ENCODE results near the gene CLK2.
"Not testable (repeated sequence)": the region's sequence is repeated elsewhere in the genome, so short reads cannot be mapped to it uniquely, and the experiment has no call there.

The CLK2 gene

DNA sequence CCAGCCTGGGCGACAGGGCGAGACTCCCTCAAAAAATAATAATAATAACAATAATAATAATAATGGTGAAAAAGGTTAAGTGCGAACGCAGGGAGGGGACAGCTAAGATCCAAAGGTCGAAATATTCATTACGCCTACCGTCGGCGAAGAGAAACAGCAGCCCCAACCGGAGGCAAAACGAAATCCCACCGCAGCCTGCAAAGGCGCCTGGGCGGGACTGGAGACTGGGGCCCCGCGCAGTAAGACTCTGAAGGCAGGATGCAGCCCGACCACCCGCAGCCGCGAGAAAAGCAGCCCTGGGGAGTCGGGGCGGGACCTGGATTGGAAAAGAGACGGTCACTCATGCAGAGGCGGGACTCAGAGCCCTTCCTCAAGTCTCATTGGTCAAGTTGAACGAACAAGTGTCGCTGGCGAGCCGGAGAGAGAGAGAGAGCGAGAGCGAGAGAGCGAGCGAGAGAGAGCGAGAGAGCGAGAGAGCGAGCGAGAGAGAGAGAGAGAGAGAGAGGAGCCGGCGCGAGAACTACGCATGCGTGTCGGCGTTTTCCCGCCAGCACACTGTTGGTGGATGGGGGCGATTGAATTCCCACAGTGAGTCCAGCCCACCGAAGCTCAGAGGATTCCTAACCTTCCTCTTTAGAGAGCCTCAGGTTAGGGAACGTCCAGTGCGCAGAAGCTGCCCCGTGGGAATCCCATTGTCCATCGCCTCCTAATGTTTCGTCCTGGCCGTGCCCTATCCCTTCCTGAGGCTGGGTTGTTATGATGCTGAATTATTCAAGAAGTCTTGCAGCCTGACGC is 28.7 kb downstream of the CLK2 start:
- peak; percentile 81 to 91 (median 89) for DNase-seq (ENCODE audit: low read depth in 2 of 3, low spot score in 2 of 3)

DNA sequence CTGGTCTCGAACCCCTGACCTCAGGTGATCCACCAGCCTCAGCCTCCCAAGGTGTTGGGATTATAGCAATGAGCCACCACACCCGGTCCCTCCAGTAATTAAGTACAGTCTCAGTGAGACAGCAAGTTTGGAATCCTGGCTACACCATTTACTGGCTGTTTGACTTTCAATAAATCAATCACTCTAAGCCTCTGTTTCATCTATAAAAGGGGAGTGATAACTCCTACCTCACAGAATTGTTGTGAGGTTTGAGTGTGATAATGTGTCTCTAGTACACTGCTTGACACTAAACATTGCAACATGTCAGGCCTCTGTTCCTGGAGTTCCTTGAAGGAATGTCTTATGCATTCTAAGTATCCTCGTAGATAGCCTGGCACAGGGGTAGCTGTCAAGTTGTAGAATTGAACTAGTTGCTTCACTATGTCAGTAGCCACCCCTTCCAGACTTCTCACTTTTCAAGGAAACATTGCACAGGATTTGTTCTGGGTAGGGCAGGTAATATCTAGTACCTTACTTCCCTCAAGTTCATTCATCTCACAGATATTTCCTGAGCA is 30.4 kb downstream of the CLK2 start:
- DNase-seq (ENCODE audit: low read depth in 2 of 3, low spot score in 2 of 3), result no peak

DNA sequence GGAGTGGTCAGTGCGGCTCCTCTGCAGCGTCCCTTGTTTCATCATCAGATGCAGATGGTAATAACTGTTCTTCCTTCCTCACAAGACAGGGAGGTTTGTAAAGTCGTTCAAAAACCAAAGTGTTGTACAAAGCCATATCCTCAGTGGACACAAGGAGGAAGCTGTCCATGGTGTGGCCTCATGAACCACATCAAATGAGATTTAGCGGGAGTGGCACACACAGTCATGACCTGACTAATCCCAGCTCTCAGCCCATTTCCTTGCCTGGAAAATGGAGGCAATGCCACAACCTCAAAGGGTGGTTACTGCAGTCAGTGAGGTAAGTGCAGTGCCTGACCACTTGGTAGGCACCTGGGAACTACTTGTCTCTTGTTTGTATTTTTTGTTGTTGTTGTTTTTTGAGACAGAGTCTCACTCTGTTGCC is 31.5 kb downstream of the CLK2 start:
- DNase-seq (ENCODE audit: low read depth in 2 of 3, low spot score in 2 of 3), result no peak

DNA sequence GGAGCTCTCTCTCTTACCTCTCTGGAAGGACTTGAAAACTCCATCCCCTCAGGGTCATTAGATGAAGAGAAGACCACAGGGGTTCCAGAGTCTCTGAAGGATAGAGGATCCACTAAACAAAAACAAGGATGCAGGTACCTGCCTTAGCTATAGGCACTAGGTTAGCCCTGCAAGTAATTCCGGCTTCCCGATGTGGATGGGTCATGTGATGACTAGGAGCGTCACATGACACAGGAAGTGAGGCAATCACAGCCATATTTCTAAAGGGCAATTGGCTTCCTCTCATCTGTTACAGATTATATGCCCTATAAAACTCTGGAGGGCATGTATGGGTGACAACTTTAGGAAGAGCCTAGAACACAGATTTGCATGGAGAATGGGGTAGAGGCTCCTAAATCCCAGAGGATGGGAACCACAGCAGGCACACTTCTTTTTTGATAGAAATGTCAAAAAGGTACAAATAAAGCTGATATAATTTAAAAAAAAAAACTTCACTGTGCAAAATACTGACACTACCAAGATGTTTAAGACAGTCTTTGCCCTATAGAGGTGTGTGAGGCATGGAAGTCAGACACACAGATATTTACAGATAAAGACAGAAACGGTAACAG is 32.1 kb downstream of the CLK2 start:
- no peak for DNase-seq (ENCODE audit: low read depth in 2 of 3, low spot score in 2 of 3)

DNA sequence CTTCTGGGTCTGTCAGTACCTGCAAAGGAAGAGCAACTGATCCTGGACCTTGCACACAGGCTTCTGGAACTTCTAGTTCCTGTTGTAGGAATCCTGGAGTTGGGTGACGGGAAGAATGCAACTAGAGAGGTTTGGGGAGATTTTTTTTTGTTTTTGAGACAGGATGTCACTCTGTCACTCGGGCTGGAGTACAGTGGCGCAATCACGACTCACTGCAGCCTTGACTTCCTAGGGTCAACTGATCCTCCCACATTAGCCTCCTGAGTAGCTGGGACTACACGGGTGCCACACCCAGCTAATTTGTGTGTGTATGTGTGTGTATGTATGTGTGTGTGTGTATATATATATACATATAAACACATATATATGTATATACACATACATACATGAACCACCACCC is 36.9 kb downstream of the CLK2 start:
- DNase-seq (ENCODE audit: low read depth in 2 of 3, low spot score in 2 of 3), result no peak

DNA sequence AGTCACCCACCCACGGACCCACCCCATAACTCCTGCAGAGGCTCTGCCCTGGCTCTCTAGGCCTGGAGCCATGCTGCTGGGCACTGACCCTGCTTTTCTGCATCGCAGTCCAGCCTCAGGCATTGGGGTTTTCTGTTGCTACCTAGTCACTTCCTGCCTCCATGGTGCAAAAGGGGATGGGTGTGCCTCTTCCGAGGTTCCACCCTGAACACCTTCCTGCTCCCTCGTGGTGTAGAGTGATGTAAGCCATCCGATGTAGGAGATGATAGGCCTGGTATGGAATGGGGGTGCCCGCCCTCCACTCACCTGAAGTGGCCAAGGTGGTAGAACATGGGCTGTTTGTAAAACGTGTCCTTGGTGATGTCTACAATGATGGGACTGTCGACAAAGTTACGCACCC is 37.9 kb downstream of the CLK2 start:
- DNase-seq (ENCODE audit: low read depth in 2 of 3, low spot score in 2 of 3), result not testable (repeated sequence)

DNA sequence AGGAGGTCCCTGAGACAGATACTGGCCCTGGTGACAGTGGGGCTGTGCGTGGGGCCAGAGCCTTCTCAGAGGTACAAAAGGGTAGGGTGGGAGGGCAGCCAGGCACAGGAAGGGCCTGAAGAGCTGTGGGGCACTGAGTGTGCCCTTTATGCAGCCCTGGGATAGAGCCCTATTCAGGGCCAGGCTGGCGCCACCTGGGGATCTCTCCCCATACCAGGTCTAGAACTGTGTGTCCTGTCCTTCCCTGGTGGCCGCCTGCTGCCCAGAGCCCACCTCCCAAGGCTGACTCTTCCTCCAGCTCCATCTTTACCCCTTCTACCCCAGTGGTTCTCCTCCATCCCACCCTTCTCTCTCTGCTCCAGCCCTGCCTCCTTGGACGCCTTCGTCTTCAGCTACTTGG is 39.8 kb downstream of the CLK2 start:
- not testable (repeated sequence) for DNase-seq (ENCODE audit: low read depth in 2 of 3, low spot score in 2 of 3)

DNA sequence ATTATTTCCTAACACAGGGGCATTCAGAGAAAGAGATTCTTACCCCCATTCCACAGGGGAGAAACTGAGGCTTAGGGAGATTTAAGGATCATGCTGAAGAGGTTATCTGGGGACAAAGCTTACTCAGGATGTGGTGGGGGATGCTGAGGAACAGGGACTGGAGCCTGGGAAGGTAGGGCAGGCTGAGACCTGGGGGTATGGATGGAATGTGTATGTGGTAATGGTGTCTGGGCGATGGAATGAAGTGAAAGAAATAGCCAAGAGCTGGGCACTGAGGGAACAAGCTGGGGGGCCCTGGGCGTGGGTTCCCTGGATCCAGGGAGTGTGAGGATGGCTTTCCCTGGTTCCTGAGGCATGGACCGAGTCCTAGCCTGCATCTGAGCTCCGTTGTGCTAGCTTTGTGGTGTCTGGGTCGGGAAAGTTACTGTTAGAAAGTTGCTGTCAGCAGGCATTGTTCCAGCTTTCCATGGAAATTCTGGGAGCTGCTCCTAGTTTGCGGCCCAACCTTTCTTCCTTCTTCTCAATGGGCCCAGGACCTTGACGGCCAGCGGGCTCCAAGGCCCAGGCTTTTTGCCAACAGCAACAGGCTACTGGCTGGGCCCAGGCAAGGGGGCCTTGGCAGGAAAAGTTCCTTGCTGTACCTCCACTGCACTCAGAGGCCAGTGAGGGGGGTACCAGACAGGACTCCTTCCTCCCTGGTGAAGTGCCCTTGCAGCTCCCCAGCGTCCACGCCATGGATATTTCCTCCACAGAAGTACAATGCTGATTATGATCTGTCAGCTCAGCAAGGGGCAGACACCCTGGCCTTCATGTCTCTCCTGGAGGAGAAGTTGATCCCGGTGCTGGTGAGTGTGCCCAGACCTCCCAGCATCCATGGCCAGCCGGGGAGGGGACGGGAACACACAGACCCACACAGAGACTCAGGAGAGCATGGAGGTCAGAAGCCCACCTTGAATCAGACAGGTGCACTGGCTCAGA is 41.0 kb downstream of the CLK2 start:
- not testable (repeated sequence) for DNase-seq (ENCODE audit: low read depth in 2 of 3, low spot score in 2 of 3)

DNA sequence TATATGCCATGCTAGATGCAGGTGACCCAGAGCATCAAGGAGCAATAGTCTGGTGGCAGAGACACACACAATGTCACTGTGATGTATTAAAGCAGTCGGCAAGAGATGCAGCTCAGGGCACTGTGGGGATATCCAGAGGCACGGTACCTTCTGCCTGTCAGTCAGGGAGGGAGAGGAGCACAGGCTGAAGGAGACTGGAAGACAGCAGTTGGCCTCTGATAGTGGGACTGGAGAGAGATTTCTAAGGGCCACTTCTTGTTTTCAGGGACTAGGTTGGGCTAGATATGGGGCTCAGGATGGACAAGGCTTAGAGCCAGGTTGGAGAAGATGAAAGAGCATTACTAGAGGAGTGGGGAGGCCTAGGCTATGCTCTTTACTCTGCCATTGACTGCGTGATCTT is 42.0 kb downstream of the CLK2 start:
- not testable (repeated sequence) for DNase-seq (ENCODE audit: low read depth in 2 of 3, low spot score in 2 of 3)

DNA sequence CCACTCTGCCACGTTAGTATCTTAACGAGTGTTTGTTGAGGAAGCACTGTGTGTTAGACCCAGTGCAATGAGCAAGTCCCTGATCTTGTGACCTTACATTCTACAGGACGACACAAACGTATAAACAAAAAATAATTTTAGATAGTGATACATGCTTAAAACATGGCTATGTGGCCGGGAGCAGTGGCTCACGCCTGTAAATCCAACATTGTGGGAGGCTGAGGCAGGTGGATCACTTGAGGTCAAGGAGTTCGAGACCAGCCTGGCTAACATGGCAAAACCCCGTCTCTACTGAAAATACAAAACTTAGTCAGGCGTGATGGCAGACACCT is 45.2 kb downstream of the CLK2 start:
- no peak for DNase-seq (ENCODE audit: low read depth in 2 of 3, low spot score in 2 of 3)

DNA sequence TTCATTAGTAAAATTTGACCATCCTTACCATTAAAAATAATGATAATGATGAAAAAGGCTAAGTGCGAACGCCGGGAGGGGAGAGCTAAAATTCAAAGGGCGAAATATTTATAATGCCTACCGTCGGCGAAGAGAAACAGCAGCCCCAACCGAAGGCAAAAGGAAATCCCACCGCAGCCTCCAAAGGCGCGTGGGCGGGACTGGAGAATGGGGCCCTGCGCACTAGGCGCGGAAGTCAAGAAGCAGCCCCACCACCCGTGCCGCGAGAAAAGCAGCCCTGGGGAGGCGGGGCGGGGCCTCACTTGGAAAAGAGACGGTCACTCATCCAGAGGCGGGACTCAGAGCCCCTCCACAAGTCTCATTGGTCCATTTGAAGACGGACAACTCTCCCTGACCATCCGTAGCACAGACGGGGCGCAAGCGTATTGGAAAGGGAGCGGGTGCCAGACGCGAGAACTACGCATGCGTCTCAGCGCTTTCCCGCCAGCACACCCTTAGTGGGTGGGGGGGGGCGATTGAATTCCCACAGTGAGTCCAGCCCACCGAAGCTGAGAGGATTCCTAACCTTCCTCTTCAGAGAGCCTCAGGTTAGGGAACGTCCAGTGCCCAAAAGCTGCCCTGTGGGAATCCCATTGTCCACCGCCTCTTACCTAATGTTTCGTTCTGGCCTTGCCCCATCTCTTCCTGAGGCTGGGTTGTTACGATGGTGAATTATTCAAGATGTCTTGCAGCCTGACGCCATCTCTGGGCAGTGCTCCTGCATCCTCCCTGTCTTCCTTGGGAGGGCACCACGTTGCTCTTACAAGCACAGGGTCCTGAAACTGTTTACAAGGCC is 45.8 kb downstream of the CLK2 start:
- DNase-seq (ENCODE audit: low read depth in 2 of 3, low spot score in 2 of 3), result peak; percentile 96 to 100 (median 100)

DNA sequence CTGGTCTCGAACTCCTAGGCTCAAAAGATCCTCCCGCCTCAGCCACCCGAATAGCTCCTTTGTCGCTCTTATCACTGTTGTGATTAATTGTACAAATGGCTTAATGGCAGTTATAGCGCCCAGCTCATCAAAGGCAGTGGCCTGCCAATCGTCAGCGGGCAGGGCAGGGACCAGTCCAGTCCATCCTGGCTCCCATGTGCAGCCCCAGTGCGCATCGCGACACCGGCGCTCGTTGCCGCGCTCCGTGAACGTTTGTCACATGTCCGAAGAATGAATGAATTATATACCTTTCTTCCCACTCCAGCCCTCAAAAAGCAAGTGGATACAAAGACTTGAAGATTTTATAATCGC is 46.4 kb downstream of the CLK2 start:
- peak in 1 of 3 experiments; percentile 90 for DNase-seq (ENCODE audit: low read depth in 2 of 3, low spot score in 2 of 3)

DNA sequence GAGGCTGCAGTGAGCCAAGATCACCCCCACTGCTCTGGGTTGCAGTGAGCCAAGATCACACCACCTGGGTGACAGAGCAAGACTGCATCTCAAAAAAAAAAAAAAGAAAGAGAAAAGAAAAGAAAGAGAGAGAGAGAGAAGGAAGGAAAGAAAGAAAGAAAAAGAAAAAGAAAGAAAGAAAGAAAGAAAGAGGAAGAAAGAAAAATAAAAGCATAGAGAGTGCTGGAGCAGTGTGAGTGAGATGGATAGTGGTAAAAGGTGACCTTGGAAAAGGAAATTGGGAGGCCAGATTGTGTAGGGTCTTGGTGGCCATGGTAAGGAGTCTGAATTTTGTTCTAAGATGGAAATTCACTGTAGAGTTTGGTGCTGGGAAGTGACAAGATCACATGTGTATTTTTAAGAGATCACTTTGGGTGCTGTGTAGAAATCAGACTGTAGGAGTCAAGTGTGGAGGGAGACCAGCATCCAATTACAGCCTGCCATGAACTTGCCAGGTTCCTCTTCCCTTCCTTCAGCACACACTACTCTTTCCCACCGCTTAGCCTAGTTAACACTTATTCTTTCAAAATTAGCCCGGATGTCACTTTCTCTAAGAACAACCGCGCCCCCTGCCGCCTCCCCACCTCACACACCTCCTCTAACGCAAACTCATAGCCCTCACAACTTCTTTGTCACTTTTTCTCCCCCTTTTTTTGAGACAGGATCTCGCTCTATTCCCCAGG is 47.0 kb downstream of the CLK2 start:
- DNase-seq (ENCODE audit: low read depth in 2 of 3, low spot score in 2 of 3), result peak in 1 of 3 experiments; percentile 81

DNA sequence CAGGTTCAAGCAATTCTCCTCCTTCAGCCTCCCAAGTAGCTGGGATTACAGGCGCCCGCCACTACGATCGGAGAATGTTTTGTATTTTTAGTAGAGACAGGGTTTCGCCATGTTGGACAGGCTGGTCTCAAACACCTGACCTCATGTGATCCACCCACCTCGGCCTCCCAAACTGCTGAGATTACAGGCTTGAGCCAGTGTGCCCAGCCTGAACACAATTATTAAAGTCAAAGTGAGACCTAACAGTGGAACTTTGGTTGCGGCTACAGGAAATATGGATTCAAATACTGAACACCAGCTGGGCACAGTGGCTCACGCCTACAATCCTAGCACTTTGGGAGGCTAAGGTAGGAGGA is 47.9 kb downstream of the CLK2 start:
- not testable (repeated sequence) for DNase-seq (ENCODE audit: low read depth in 2 of 3, low spot score in 2 of 3)

DNA sequence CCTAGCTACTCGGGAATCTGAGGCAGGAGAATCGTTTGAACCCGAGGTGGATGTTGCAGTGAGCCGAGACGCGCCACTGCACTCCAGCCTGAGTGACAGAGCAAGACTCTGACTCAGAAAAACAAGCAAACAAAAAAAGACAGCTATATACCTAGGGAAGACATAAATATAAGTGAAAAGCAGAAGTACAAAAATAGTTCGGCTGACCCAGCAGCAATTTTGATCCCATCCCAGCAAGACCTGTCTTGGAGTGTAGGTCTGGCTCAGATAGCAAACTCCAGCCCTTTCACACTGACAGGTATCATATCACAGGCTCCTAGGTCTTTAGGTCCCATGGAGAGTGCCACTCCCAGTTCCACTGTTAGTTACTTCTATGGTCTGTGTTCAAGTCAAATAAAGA is 50.3 kb downstream of the CLK2 start:
- no peak for DNase-seq (ENCODE audit: low read depth in 2 of 3, low spot score in 2 of 3)

DNA sequence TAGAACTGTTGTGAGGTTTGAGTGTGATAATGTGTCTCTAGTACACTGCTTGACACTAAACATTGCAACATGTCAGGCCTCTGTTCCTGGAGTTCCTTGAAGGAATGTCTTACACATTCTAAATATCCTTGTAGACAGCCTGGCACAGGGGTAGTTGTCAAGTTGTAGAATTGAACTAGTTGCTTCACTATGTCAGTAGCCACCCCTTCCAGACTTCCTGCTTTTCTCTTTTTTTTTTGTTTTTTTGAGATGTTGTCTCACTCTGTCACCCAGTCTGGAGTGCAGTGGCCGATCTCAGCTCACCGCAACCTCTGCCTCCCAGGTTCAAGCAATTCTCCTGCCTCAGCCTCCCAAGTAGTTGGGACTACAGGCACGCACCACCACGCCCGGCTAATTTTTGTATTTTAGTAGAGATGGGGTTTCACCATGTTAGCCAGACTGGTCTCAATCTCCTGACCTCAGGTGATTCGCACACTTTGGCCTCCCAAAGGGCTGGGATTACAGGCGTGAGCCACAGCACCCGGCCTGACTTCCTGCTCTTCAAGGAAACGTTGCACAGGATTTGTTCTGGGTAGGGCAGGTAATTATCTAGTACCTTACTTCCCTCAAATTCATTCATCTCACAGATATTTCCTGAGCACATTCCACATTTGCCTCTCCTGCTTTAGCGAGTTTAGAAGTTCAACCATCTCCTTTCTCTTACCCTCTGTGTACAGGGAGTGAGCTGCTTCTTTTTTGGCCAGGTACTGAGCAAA is 52.9 kb downstream of the CLK2 start:
- not testable (repeated sequence) for DNase-seq (ENCODE audit: low read depth in 2 of 3, low spot score in 2 of 3)

DNA sequence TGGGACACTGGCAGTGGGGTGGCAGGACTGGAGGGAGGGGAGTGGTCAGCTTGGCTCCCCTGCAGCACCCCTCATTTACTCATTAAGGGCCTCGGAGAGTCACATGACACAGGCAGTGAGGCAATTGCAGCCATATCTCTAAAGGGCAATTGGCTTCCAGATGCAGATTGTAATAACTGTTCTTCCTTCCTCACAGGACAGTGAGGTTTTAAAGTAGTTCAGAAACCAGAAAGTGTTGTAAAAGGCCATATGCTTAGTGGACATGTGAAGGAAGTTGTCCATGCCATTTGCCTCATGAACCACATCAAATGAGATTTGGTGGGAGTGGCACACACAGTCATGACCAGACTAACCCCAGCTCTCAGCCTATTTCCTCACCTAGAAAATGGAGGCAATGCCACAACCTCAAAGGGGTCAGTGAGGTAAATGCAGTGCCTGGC is 53.7 kb downstream of the CLK2 start:
- no peak for DNase-seq (ENCODE audit: low read depth in 2 of 3, low spot score in 2 of 3)

DNA sequence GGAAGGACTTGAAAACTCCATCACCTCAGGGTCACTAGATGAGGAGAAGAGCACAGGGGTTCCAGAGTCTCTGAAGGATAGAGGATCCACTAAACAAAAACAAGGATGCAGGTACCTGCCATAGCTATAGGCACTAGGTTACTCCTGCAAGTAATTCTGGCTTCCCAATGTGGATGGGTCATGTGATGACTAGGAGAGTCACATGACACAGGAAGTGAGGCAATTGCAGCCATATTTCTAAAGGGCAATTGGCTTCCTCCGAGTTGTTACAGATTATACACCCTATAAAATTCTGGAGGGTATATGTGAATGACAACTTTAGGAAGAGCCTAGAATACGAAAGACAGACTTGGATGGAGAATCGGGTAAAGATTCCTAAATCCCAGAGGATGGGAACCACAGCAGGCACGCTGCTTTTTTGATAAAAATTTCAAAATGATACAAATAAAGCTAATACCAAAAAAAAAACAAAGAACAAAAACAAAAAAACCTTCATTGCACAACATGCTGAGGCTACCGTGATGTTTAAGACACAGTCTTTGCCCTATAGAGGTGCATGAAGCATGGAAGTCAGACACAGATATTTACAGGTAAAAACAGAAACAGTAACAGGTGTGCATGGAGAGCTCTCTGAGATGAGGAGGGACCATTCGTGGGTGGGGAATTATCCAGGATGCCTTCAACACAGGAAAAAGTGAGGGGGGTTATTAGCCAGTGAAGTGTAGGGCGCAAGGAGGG is 54.3 kb downstream of the CLK2 start:
- no peak for DNase-seq (ENCODE audit: low read depth in 2 of 3, low spot score in 2 of 3)

DNA sequence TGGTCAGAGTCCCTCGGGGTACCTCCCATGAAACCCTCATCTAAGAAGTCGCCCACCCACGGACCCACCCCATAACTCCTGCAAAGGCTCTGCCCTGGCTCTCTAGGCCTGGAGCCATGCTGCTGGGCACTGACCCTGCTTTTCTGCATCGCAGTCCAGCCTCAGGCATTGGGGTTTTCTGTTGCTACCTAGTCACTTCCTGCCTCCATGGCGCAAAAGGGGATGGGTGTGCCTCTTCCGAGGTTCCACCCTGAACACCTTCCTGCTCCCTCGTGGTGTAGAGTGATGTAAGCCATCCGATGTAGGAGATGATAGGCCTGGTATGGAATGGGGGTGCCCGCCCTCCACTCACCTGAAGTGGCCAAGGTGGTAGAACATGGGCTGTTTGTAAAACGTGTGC is 58.6 kb downstream of the CLK2 start:
- DNase-seq (ENCODE audit: low read depth in 2 of 3, low spot score in 2 of 3), result not testable (repeated sequence)

Data from activated CD8-positive, alpha-beta memory T cell treated with anti-CD3 and anti-CD28 coated beads for 48 hours (primary cell).